ENCODE measurements around the gene TTLL3.
"Not testable (repeated sequence)": the region's sequence is repeated elsewhere in the genome, so short reads cannot be mapped to it uniquely, and the experiment has no call there.

The TTLL3 gene, protein sequence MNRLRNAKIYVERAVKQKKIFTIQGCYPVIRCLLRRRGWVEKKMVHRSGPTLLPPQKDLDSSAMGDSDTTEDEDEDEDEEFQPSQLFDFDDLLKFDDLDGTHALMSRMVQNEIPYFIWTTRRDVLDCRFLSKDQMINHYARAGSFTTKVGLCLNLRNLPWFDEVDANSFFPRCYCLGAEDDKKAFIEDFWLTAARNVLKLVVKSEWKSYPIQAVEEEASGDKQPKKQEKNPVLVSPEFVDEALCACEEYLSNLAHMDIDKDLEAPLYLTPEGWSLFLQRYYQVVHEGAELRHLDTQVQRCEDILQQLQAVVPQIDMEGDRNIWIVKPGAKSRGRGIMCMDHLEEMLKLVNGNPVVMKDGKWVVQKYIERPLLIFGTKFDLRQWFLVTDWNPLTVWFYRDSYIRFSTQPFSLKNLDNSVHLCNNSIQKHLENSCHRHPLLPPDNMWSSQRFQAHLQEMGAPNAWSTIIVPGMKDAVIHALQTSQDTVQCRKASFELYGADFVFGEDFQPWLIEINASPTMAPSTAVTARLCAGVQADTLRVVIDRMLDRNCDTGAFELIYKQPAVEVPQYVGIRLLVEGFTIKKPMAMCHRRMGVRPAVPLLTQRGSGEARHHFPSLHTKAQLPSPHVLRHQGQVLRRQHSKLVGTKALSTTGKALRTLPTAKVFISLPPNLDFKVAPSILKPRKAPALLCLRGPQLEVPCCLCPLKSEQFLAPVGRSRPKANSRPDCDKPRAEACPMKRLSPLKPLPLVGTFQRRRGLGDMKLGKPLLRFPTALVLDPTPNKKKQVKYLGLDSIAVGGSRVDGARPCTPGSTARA

DNA sequence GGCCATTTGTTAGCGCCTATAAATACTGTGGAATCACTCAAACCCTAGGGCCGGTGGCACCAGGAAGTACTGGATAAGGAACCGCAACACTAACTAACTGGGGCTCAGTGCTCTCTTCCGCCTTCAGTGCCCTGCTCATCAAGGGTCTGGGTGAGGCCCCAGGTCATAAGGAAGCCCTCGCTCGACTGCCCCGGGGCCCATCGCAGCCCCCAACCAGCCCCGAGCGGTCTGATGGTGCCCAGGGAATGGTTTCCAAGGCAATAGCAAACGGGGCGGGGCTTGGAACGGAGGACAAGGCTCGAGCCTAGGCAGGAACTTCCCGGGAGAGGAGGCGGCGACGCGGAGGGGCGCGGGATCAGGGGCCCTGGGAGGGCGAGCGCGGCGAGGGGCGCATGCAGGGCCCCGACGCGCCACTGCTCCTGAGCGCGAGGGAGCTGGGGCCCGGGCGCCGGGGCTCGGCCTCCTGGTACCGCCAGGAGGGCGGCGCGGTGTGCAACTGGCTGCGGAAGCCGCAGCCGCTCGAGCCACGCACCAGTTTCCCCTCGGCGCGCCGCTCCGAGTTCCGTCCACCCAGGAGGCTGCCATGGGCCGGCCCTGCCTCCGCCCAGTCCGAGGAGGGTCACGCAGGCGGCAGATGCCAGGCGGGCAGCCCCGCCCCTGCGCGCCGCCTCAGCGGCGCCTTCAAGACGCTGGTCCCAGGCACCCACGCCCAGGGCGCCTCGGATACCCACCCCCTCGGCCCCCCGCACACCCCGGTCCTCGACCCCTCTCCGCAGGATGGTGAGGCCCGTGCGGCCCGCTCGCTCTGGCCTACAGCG, at the start of gene TTLL3:
Gene TTLL3 (plus strand): TSS at position 648 of the 818 bp plus-strand sequence. CDS start 400 bp downstream, outside the sequence.
- peak; percentile 49 for DNase-seq

DNA sequence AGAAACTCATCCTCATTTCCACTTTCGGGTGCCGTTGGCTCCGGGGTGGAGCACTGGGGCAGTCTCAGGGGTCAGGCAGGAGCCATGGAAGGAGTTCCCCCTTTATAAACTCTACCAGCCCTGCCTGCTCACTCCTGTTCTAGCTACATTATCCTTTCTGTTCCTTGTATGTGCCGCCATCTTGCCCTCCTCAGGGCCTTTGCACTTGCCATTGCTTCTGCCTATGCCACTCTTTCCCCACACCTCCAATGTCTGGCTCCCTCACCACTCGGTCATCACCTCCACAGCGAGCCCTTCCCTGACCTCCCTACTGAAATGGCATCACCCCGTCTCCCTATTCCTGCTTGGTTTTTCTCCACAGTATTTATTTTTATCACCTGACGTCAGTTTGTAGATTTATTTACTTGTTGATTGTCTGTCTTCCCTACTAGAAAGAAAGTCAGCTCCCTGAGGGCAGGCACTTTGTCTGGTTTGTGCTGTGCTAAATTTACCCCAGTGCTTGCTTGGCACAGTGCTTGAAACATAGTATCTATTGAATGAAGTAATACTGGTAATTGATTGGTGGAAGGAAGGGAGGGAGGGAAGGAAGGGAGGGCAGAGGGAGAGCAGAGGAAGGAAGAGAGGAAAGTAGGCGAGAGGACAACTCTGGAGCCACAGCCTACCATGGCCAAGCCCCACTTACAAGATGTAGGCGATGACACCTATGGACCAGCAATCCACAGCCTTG, 49.1 kb upstream of the TTLL3 start:
- no peak for DNase-seq

DNA sequence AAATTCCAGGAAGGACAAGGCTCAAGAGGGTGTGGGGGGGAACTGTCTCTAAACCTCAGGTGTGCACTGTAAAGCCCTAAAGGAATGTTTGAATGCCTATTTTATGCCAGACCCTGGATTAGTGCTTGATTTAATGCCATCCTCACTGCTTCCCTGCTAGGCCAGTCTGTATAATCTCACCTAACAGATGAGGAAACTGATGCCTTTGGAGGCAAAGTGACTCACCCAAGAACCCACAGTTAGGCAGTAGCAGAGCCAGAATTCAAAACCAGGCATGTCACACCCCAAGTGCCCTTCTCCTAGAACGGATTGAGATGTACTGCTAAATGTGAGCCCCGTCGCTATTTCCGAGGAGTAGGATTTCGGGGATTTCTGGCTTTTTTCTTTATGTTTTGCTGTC, 48.1 kb upstream of the TTLL3 start:
- no peak for DNase-seq

DNA sequence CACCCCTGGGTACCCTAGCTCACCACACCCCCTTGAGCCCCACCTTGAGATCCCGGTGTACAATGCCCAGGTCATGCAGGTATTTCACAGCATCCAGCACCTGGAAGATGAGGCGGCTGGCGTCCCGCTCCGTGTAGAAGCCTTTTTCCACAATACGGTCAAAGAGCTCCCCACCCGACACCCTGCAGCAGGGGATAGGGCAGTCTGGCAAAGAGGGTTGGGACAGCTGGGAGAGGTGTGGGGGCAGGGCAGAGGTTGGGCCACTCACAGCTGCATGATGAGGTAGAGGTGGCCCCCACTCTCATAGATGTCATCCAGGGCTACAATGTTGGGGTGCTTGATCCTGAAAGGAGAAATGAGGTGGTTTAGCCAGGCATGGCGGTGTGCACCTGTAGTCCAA, 47.2 kb upstream of the TTLL3 start:
- no peak for DNase-seq

DNA sequence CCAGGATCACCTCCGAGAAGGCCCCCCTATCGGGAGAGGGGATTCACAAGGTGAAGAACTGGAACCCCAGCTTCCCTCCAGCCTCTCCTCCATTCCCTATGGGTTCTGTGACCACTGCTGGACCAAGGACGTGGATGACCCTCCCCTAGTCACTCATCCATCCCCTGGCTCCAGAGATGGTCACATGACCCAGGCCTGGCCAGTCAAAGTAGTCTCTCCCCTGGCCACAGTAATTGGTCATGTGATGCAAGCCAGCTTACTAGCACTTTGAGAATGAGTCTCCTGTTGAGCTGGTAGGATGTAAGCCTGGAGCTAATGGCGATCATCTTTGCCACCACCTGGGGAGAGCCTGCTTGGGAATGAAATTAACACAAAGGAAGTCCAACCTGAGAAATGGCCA, 44.2 kb upstream of the TTLL3 start:
- no peak for DNase-seq

DNA sequence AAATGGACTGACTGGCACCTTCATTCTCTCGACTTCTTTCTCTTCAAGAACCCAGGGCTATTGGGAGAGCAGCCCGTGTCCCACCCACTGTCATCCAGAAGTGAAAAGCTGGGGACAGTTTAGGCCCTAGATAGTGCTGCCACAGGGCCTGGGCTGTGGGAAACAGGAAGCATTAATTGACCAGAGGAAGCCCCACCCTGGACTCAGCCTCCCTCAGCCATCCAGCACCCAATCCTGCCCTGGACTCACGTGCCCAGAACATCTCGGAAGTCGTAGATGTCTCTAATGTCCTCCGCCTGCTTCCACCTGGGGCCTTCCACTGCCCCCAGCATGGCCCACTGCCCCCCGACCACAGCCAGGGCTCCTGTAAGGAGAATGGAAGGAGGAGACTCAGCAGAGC, 42.6 kb upstream of the TTLL3 start:
- DNase-seq: no peak

DNA sequence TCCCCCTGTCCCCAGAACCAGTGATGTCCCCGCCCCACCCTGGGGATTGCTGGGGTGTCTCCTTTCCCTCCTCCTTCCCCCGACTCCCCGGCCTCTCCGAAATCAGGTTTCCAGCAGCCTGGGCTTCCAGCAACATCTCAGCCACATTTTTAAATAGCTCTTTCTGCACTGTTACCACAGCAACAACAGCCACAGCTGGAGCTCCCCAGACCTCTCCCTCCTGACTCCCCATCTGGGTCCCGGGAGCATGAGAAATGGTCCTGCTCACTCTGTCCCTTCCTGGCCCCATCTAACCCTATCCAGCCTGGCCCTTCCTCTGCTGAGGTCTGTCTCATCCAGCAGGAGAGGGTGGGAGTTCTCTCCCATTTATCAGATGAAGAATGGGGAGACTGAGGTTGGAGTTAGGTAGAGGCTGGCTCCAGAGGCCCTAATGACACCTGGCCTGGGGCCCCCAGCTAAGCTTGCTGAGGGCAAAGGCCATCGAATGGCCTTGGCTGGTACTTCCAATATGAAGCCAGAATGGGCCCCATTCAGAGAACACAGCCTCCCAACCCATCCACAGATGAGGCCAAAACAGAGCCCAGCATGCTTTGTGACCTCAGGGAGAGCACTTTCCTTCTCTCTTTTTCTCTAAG, 41.8 kb upstream of the TTLL3 start:
- no peak for DNase-seq

DNA sequence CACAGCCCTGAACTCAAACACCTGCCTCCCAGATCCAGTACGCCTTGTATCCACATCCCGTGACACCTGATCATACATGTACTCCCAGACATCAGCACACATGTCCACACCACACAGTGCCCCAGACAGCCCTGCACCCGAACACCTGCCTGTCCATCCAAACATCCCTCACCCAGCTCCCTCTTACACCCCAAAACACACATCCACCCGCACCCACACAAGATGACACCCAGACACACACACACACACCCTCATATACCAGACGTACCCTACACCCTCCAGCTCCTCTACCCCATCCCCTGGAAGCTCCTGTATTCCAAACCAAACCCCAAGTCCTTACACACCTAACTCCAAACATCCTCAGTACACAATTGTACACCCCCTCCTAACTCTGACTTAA, 41.0 kb upstream of the TTLL3 start:
- no peak for DNase-seq

DNA sequence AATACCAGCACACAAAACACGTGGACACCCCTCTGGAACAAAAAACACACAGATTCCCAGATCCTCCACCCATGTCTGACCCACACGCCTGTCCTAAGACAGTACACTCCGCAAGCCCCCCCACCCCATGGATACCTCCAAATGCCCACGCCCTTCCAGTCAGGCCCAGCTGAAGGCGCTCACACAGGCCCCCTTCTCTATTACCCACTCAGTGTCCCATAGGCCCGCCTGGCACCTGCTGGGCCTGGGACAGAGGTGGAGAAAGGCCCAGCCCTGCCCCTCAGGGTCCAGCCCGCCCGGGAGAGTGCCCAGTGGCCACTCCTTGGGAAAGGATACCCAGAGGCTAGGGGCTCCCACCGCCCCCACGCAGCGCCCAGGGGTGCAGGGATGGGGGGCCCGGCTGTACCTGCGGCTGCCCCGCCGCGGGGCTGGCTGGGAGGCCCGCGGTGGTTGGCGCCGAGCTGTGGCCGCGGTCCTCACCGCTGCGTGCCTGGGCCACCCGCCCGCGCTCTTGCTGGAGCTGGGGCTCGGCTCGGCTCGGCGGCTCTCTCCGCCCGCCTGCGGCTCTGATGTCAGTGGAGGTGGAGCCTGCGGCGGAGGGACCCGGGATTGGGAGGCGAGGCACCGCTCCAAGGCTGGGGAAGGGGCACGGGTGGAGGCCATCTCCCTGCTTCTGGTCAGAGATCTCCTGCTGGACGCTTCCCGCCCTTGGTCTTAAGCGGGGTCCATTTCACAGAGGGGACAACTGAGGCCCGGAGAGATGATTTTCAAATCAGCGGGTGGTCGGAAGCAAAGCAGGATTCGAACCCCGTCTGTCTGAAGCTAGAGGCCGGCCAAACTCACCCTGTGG, 40.4 kb upstream of the TTLL3 start, which contains the start of gene CAMK1:
Gene CAMK1 (minus strand): TSS at position 522 of the 850 bp plus-strand sequence. CDS start 2,198 bp downstream, outside the sequence.
- peak; percentile 80 for DNase-seq

DNA sequence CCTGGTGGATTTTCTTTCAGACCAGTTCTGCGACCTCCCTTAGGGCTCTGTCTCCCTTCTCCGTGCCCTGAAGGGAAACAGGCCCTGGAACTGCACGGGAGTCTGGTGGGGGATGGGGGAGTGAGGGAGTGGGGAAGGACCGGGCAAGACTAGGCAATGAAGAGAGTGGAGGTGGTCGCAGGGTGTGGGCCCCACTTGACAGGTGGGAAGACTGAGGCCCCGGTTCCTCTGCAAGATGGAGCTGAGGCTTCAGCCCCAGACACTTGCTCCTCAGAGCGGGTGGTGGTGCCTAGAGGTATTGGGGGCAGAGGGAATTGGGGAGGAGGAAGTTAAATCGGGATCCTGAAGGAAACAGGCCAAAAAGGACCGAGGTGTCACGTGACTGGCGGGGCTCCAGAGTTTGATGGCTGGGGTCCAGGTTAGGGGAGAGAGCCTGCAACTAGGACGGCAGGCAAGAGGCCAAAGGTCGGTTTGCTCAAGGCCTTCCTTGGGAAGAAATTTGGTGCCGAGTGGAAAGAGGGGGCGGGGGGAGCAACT, 39.7 kb upstream of the TTLL3 start:
- DNase-seq: no peak

DNA sequence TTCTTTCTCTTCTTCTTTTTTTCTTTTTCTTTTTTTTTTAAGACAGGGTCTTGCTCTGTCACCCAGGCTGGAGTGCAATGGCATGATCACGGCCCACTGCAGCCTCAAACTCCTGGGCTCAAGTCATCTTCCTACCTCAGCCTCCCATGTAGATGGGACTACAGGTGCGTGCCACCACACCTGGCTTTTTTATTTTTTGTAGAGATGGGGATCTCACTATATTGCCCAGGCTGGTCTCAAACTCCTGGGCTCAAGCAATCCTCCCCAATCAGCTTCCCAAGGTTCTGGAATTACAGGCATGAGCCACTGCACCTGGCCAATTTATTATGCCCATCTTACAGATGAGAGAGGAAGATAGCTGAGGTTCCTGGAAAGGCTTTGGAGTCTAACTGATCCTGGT, 39.1 kb upstream of the TTLL3 start:
- not testable (repeated sequence) for DNase-seq

DNA sequence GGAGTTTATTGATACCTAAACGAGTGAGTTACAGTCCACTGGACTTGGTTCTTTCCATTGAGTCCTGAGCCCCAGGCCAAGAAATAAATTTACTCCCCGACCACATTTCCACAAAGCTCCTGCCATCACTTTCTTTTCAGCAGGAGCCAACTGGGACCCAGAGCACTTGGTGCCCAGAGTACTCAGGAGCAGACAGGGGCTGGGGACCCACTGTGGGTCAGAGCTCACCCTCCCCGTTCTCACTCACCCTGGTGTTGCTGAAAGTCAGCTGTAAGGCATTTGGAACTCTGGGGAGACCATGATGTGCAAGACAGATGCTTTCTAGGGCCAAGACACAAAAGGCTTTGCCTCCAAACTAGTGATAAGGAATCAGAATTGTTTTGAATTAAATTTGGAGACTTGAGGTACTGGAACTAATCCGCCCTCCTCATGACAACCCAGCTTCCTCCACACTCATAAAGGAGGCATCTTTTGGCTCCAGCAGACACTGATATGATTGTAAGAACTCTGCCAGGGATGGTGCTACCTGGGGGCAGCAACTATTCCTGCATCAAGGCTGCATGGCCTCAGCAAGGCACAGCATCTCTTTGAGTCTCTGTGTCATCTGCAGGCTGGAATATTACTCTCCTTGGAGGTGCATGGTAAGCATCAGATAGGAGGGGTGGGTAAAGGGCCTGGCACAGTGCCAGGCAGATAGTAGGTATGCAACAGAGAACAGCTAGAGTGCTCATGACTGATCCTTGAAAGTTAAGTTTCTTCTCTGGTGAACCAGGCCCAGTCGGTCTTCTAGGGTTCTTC, 33.0 kb upstream of the TTLL3 start:
- DNase-seq: no peak

DNA sequence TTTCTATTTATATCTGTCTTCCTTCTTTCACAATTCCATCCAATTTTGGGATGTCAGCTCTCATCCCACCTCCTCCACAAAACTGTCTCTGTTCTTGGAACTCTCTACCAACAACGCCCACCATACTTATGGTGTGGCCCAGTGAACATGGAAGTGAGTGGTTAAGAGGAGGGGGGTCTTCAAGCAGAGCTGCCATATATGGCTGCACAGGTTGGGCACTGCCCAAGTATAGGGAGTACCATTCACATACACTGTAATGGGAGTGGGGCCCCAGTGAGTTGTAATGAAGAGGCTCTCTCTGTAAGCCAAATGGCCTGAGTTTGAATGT, 32.4 kb upstream of the TTLL3 start:
- DNase-seq: no peak

DNA sequence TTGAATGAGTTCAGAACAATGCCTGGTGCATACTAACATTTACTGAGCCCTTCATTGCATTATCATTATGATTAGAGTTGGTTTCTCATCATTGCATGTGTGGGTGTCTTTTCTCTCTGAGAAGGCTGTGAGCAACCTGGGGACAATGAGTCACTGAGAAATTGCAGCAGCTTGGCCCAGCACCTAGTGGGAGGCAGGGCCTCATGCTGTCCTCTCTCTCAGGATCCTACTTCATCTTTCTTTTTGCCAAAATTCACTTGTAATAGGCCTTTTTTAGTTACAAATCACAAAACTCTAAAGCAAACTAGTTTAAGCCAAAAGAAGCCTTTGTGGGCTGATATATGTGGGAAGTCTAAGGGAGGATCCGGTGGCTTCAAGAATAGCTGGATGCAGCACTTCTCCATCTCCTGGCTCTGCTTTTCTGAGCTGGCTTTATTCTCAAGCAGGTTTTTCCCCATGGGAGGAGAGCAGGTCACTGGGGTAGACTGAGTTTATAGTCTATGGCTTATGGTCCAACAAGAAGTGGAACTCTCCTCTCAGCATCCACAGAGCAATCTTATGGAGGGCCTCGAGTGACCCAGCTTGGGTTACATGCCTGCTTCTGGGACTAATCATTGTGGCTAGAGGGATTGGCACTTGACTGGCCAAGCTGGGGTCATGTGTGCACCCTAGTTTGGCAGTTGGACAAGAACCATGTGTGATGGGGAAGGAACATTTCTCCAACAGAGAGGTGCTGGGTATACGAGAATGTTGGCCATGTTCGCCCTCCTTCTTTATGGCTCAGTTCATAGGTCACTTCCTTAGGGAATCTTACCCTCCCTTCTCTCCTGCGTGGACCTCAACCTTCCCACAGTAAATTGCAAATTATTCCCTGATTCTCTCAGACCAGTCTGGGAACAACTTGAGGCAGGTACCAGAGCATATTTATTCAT, 31.7 kb upstream of the TTLL3 start:
- DNase-seq: peak; percentile 81

DNA sequence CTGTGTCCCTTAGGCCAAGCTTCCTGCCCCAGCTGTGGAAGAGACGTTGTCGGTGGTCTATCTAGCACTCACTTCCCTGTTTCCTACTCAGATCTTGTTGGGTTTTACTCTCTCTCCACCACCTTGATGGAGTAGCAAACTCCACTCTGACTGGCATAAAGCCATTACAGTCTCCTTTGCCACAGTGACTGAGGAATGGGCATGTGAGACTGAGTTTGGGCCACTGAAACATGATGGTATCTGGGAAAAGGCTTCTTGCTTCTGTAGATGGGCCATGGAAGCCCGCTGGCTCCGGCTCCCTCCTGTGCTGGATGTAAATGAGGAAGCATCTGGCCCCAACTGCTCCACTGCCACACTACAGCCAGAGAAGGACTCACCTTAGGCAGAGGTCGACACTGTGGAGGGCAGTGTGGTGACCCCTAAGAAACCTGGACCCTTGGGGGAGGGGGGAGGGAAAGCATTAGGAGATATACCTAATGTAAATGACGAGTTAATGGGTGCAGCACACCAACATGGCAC, 30.9 kb upstream of the TTLL3 start:
- DNase-seq: no peak

DNA sequence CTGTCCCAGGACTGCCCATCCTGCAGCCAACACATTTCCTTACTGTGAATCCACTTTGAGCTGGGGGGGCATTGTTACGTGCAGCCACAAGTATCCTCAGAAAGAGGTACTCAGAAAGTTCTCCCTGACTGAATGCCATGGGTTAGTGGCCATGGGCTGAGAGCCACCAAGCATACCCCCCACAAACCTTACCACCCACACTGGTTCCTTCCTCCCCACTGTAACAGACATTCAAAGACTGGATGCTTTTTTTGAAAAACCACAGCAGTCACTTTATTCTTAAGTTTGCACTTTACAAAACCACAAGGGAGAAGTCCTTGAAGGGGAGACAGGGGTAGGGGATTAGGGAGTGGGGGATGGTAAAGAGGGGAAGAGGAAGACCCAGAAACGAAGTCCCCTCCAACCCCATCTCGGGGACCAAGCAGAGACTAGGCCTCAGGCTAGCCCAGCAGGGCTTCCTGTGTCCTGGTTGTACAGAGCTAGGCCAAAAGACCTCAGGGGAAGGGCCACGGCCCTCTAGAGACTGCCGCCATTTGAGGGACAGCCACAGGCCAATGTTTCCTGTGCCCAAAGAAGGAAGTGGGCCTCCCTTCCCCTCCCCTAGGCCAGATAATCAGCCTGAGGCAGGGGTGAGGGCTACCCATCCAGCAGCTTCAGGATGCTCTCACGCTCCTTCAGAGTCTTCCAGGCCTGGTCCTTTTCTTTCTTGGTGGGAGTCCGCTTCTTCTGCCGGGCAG, 30.2 kb upstream of the TTLL3 start:
- peak; percentile 61 for DNase-seq

DNA sequence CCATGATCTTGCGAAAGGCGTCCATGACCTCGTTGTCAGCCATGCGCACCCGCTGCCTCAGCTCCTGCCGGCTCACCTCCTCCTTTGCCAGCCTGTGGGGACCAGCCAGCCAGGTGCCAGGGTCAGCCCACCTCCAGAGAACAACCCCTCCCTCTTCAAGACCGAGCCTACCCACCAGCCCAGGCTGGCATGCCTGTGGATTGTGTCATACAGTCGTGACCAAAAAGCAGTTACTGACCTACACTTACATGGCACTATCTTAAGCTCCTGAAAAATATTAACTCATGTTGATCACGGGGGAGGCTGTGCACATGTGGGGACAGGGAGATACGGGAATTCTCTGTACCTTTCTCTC, 29.6 kb upstream of the TTLL3 start:
- no peak for DNase-seq

DNA sequence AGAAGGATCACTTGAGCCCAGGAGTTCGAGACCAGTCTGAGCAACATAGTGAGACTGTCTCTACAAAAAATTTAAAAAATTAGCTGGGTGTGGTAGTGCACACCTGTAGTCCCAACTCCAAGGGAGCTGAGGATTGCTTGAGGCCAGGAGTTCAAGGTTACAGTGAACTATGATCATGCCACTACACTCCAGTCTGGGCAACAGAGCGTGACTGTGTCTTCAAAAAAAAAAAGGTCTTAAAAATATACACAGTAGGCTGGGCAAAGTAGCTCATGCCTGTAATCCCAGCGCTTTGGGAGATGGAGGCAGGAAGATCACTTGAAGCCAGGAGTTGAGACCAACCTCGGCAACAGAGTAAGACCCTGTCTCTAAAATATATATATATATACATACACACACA, 29.2 kb upstream of the TTLL3 start:
- DNase-seq: no peak

Measured in activated CD4-positive, alpha-beta T cell treated with anti-CD3 and anti-CD28 coated beads, Interleukin-10, Interleukin-2, amounts not matched to agents 100 ng/mL and 50 ng/mL, durations not matched to agents 16 hours and 8 hours (primary cell).